SJSA1 (cell line): ENCODE results near the gene RIMBP2. TPM values are rescaled to one million over a fixed set of nuclear protein-coding genes. Genes with fewer than 3 reads are reported as not detected.
A peak's percentile ranks its signal among the peaks of the same experiment; 100 is the strongest.

Source experiments
- DNase-seq, 2 experiments: peaks; one replicate each; pipeline ENCODE4 v3.0.0-alpha.2; 2015 to 2020; ENCODE audit warnings: low spot score in 2 of 2, low read depth in 1 of 2
- H3K27ac ChIP-seq: fragments of 250-450 bp; sonication (Bioruptor Pico); 2 replicates; pipeline ENCODE4 v1.5.1; 2020; ENCODE audit warnings: mild to moderate bottlenecking, moderate library complexity
- H3K27me3 ChIP-seq: fragments of 250-450 bp; sonication (Bioruptor Pico); replicated peaks from 2 replicates; pipeline ENCODE4 v1.5.1; 2020; ENCODE audit warnings: mild to moderate bottlenecking, moderate library complexity
- H3K36me3 ChIP-seq: fragments of 250-450 bp; sonication (Bioruptor Pico); 2 replicates; pipeline ENCODE4 v1.5.1; 2020; ENCODE audit warnings: mild to moderate bottlenecking
- H3K4me1 ChIP-seq: fragments of 250-450 bp; sonication (Bioruptor Pico); replicated peaks from 2 replicates; pipeline ENCODE4 v1.6.1; 2021; ENCODE audit warnings: mild to moderate bottlenecking
- H3K4me3 ChIP-seq: fragments of 250-450 bp; sonication (Bioruptor Pico); 2 replicates; pipeline ENCODE4 v1.5.1; 2020; ENCODE audit warnings: mild to moderate bottlenecking
- H3K9me3 ChIP-seq: fragments of 250-450 bp; sonication (Bioruptor Pico); replicated peaks from 2 replicates; pipeline ENCODE4 v1.5.1; 2020; ENCODE audit warnings: mild to moderate bottlenecking
- total RNA-seq: library from RNA; depleted of rRNA; stranded (reverse); fragments of >200 nt; shearing (Covaris generic); gene quantifications from 2 replicates; pipeline ENCODE4 v1.2.3, GENCODE V29; 2014

Gene RIMBP2
- total RNA-seq, 1 experiment from 2014 or later, result 0.16 TPM

DNA sequence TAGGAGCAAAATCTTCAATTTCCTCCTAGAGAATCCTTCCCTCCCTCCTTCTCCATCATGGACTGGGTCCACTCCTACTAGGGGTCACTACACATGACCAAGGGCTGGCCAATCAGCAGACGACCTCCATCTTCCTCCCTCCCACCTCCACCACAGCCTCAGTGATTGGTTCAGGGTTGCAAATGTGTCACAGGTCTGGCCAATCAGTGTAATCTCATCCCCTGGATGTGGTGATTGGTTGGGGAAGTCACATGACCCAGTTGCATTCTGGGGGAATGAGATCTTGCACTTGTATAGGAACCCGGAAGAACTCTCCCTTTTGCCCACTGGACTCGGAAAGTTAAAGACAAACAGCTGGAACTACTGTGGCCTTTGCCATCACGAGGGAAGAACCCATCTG, 209.3 kb downstream of the RIMBP2 start:
- H3K36me3 ChIP-seq, result no peaks in the 10 kb centered on the region
- peaks cover 19% of the 10 kb centered on the region for H3K9me3 ChIP-seq
- peaks cover 92% of the 10 kb centered on the region for H3K27me3 ChIP-seq
- H3K27ac ChIP-seq, result no peak overlapping the region
- peaks cover 8% of the 10 kb centered on the region for H3K4me1 ChIP-seq
- no peak for DNase-seq
- no peak overlapping the region for H3K4me3 ChIP-seq

DNA sequence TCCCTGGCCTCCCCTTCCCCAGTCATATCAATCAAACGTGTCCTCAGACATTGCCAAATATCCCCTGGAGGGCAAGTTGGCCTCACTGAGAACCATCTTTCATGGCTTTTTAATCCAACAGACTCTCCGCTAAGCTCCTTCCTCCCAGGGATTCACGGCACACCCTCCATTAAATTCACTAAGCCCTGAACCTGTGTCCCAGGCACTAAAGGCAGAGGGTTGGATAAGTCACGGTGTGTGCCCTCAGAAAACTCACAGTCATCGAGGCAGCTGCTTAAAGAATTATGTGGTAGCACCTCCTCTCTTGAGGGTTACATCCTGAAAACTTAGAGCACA, 211.3 kb downstream of the RIMBP2 start:
- Histone ChIP-seq H3K9me3 (peaks cover 25% of the 10 kb centered on the region), H3K27me3 (peaks cover 92% of the 10 kb centered on the region), H3K4me1 (peaks cover 8% of the 10 kb centered on the region), H3K36me3 (no peaks in the 10 kb centered on the region), H3K4me3 (no peak overlapping the region), H3K27ac (no peak overlapping the region)
- DNase-seq, result peak; percentile 61 to 87

DNA sequence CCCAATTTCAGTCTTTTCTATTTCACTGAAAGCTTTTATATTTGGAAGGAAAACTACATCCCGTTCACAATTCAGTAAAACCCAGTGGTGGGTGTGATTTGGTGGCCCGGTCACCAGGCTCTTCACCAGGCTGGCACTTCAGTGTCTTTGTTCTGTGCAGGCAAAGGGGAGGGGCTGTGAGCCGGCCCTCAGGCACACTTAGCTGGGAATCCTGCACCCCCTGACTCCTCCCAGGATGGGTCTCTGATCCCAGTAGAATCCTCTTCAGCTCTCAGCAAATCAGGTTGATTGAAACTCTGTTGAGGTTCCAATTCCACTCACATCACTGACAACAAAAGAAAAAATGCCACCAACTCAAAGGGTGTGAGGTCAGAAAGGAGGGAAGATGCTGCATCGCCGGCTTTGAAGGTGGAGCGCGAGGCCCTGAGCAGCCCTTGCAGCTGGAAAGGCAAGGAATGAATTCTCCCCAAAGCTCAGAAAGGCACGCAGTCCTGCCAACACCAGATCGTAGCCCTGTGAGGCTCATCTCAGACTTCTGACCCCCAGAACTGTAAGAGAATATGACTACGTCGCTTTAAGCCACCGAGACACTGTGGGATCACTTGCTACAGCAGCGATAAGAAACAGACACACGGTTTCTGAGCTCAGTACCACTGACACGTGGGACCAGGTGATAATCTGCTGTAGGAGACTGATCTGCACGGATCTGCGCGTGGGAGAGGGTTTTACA, 211.8 kb downstream of the RIMBP2 start:
- H3K36me3 ChIP-seq, result no peaks in the 10 kb centered on the region
- peaks cover 8% of the 10 kb centered on the region for H3K4me1 ChIP-seq
- H3K27ac ChIP-seq, result no peak overlapping the region
- H3K4me3 ChIP-seq, result no peak overlapping the region
- peaks cover 92% of the 10 kb centered on the region for H3K27me3 ChIP-seq
- DNase-seq, result peak; percentile 61 to 87
- peaks cover 25% of the 10 kb centered on the region for H3K9me3 ChIP-seq

DNA sequence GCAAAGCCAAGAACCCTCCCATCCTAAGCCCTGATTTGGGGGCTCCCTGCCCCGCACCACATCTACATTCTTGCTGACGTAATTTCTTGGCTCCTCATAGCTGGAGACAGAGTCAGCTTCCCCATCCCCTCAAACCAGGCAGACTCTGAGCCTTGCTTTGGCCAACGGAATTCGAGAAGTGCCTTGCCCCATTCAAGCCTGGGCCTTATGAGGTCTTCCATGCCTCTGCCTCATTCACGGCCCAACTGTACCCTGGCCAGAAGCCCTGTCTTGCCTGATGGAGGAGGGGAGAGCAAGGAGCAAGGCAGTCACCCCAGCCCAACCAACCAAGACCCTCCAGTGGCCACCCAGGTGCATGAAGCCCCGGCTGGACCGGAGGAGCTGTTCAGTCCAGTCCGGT, 214.3 kb downstream of the RIMBP2 start:
- H3K4me3 ChIP-seq, result no peak overlapping the region
- H3K4me1 ChIP-seq, result peaks cover 3% of the 10 kb centered on the region
- no peak overlapping the region for H3K27ac ChIP-seq
- peaks cover 90% of the 10 kb centered on the region for H3K27me3 ChIP-seq
- peak in 1 of 2 experiments; percentile 92 for DNase-seq
- H3K36me3 ChIP-seq, result no peaks in the 10 kb centered on the region
- H3K9me3 ChIP-seq, result peaks cover 29% of the 10 kb centered on the region

DNA sequence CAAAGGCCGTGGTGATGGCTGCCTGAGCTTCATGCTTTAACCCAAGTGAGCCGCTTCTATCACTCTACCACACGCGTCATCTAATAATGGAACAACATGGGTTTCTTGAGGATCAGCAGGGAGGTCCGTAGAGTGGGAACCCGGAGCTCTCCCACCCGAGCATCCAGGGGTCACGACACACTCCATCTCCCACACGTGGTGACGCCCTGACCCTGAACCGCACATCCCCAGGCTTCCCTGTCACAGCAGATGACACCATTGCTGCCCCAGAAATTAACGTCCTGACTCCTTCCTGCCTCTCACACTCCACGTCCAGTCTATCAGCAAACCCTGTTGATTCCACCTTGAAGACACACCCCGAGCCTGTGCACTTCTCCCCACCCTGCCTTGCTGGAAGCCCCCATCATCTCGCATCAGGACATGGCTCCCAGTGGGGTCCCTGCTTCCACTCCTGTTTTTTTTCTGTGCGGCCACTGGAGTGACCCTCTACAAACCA, 215.2 kb downstream of the RIMBP2 start:
- no peak overlapping the region for H3K4me3 ChIP-seq
- H3K27me3 ChIP-seq, result peaks cover 90% of the 10 kb centered on the region
- DNase-seq, result peak; percentile 62 to 86
- H3K36me3 ChIP-seq, result no peaks in the 10 kb centered on the region
- no peaks in the 10 kb centered on the region for H3K4me1 ChIP-seq
- H3K27ac ChIP-seq, result no peak overlapping the region
- H3K9me3 ChIP-seq, result peaks cover 24% of the 10 kb centered on the region

DNA sequence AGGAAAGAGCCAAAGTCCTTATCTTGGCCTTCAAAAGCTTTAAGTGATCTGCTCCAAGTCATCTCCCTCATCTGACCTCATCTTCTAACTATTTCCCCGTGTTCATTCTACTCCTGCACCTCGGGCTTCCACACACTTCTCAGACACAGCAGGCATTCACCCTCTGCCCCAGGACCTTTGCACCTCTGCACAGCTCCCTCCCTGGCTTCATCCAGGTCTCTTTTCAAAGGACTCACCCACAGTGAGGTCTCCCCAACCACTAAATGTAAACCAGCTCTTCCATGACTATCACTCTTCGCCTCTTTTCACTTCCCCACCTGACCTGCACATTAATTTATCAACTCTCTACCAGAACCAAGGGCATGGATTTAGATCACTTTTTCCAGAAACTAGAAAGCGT, 216.6 kb downstream of the RIMBP2 start:
- peaks cover 96% of the 10 kb centered on the region for H3K27me3 ChIP-seq
- H3K27ac ChIP-seq, result no peak overlapping the region
- H3K9me3 ChIP-seq, result peaks cover 31% of the 10 kb centered on the region
- H3K4me3 ChIP-seq, result no peak overlapping the region
- DNase-seq, result peak; percentile 62 to 85
- H3K36me3 ChIP-seq, result no peaks in the 10 kb centered on the region
- H3K4me1 ChIP-seq, result no peaks in the 10 kb centered on the region

DNA sequence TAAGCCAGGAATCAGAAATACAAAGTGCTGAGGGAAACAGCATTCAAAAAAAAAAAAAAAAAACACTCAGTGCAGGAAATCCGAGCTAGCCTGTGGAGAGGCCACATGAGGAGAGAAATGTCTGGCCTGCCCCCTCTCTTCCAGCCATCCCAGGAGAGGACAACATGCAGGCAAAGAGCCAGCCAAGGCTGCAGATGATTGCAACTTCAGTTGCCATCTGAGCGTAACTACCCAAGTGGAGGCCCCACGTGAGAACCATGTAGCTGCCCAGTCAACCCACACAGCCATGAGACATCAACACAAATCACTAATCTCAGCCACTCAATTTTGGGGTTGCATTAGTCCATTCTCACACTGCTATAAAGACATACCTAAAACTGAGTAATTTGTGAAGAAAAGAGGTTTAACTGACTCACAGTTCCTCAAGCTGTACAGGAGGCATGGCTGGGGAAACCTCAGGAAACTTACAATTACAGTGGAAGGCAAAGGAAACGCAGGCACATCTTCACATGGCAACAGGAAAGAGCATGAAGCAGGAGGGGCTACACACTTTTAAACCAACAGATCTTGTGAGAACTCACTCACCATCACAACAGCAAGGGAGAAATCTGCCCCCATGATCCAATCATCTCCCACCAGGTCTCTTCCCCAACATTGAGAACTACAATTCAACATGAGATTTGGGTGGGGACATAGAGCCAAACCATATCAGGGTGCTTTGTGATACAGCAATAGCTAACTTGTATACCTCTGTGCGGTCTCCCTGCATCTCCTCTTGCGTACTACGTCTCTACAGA, 217.3 kb downstream of the RIMBP2 start:
- peaks cover 33% of the 10 kb centered on the region for H3K9me3 ChIP-seq
- H3K36me3 ChIP-seq, result no peaks in the 10 kb centered on the region
- DNase-seq, result peak; percentile 64 to 87
- peaks cover 95% of the 10 kb centered on the region for H3K27me3 ChIP-seq
- H3K27ac ChIP-seq, result no peak overlapping the region
- H3K4me1 ChIP-seq, result no peaks in the 10 kb centered on the region
- H3K4me3 ChIP-seq, result no peak overlapping the region

DNA sequence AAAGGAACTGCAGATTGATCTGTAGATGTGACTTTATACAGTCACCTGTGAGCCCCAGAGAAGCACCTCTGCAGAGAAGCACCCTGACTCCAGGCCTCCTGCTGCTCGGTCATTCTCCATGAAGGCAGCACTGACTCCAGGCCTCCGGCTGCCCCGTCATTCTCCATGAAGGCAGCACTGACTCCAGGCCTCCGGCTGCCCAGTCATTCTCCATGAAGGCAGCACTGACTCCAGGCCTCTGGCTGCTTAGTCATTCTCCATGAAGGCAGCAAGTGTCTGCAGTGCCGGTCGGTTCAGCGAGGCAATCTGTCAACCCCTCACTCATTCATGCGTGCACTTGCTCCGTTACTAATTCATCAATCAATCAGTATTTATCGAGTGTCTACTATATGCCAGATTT, 218.1 kb downstream of the RIMBP2 start:
- H3K4me3 ChIP-seq, result no peak overlapping the region
- H3K9me3 ChIP-seq, result peaks cover 36% of the 10 kb centered on the region
- H3K4me1 ChIP-seq, result no peaks in the 10 kb centered on the region
- H3K27me3 ChIP-seq, result peaks cover 97% of the 10 kb centered on the region
- no peaks in the 10 kb centered on the region for H3K36me3 ChIP-seq
- no peak overlapping the region for H3K27ac ChIP-seq
- peak; percentile 68 to 89 for DNase-seq

DNA sequence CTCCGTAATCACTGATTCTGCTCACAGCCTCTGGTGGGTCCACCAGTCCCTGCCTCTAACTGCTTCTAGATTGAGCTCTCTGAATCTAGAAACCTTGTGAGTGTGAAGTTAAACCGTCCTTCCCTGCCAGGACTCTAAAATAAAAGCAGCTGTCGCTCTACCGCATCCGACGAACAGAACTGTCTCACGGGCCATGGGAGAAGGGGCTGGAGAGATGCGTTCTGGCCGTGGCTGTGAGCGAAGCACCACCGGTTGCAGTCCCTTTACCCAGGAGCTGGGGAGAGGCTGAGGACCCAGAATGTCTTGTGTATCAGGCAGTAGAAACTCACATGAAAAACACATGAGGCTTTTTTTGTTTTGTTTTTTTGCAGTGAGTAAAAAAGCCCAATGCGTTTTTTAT, 218.8 kb downstream of the RIMBP2 start:
- Histone ChIP-seq H3K4me3 (no peak overlapping the region), H3K27me3 (peaks cover 97% of the 10 kb centered on the region), H3K9me3 (peaks cover 30% of the 10 kb centered on the region), H3K36me3 (no peaks in the 10 kb centered on the region), H3K27ac (no peak overlapping the region), H3K4me1 (no peaks in the 10 kb centered on the region)
- DNase-seq, result peak; percentile 62 to 88

DNA sequence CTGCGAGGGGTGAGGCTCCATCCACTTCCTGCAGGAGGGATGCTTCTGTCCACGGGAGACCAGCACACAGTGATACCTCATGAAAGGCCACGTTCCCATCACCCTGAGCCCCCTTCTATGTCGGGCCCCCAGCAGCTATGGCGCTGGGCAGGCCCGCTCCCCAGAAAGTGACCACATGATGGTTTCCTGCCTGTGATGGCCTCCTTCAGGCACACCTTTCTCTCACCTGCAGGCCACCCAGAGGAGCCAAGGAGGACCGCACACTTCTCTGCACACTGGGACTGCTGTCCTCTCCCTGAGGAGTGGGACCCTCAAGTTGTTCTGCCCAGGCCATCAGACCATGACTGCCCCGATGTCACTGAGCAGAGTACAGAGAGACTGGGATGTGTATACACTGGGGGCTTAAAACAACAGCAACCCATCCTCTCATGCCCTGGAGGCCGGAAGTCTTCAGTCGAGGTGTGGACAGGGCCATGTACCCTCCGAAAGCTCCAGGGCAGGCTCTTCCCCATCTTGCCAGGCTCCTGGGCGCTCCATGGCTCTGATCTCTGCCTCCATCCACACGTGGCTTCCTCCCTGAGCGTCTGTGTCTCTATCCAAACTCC, 219.5 kb downstream of the RIMBP2 start:
- H3K27me3 ChIP-seq, result peaks cover 97% of the 10 kb centered on the region
- no peak overlapping the region for H3K27ac ChIP-seq
- H3K4me1 ChIP-seq, result no peaks in the 10 kb centered on the region
- H3K36me3 ChIP-seq, result no peaks in the 10 kb centered on the region
- H3K9me3 ChIP-seq, result peaks cover 30% of the 10 kb centered on the region
- peak; percentile 64 to 92 for DNase-seq
- no peak overlapping the region for H3K4me3 ChIP-seq

DNA sequence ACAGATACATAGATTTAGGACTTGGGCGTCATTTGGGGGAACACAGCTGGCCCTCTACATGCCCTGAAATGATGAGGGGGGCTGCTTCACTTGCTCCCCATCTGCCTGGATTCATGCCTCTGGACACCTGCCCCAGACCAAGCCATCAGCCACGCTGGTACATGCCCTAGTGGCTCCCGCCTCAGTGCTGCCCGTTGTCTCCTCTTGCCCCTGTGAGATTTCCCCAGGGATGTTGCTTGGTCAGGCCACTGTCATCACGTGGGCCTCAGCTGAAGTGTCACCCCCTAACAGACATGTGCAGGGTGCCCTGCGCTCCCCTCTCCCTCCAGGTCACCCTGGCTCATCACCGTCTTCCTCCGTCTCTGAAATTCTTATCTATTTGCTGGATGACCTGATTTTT, 220.9 kb downstream of the RIMBP2 start:
- peaks cover 97% of the 10 kb centered on the region for H3K27me3 ChIP-seq
- H3K27ac ChIP-seq, result no peak overlapping the region
- H3K4me1 ChIP-seq, result no peaks in the 10 kb centered on the region
- no peak overlapping the region for H3K4me3 ChIP-seq
- DNase-seq, result peak; percentile 65 to 90
- peaks cover 35% of the 10 kb centered on the region for H3K9me3 ChIP-seq
- H3K36me3 ChIP-seq, result no peaks in the 10 kb centered on the region

DNA sequence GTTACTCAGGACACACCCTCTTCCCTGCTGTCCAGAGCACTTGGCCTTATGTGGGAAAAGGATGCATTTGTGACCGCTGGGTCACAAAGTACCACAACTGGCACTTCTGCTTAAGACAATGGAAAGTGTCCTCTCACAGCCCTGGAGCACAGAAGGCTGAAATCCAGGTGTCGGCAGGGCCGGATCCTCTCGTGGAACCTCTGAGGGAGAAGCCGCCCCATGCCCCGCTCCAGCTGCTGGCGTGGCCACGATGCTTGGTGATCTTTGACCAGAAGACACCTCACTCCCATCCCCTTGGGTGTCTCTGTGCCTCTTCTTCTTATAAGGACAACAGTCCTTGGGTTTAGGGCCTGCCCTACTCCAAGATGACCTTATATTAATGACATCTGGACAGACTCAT, 221.4 kb downstream of the RIMBP2 start:
- Histone ChIP-seq H3K4me1 (no peaks in the 10 kb centered on the region), H3K27ac (no peak overlapping the region), H3K4me3 (no peak overlapping the region), H3K27me3 (peaks cover 97% of the 10 kb centered on the region), H3K9me3 (peaks cover 35% of the 10 kb centered on the region), H3K36me3 (no peaks in the 10 kb centered on the region)
- peak; percentile 65 to 93 for DNase-seq

DNA sequence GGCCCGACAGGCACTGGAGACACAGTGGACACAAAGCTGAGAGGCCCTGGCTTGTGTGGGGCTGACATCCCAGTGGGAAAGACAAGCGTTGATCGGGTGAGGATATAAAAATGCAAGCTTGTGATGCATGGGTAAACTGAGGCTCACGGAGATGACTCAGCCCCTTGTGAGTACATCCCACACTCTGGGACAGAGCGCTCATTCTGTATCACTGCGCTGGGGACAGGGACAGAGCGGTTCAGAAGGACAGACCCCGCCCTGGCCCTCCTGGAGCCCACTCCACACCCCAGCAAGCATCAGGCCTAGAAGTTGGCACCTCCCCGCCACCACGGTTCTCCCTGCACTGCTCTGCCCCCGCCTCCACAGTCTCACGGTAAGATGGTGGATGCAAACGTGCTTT, 222.1 kb downstream of the RIMBP2 start:
- Histone ChIP-seq H3K27ac (no peak overlapping the region), H3K4me3 (no peak overlapping the region), H3K27me3 (peaks cover 97% of the 10 kb centered on the region), H3K9me3 (peaks cover 38% of the 10 kb centered on the region), H3K4me1 (no peaks in the 10 kb centered on the region), H3K36me3 (no peaks in the 10 kb centered on the region)
- peak; percentile 58 to 91 for DNase-seq
